ENCODE measurements around the gene IQCM.

- TF ChIP-seq CTCF (IDR thresholded peaks at IDR 0.05), result no peak
- no peak for TF ChIP-seq POLR2AphosphoS5 (IDR thresholded peaks at IDR 0.05; ENCODE audit: low read depth, low read length)
- TF ChIP-seq EP300 (IDR thresholded peaks at IDR 0.05; ENCODE audit: borderline replicate concordance in 1 of 2, low read depth in 1 of 2, low read length in 1 of 2), result no peak
- no peak for TF ChIP-seq YY1 (IDR thresholded peaks at IDR 0.05; ENCODE audit: low read depth)
- TF ChIP-seq SMC3 (IDR thresholded peaks at IDR 0.05; ENCODE audit: low read depth, low read length), result no peak
- no peak for TF ChIP-seq USF2 (IDR thresholded peaks at IDR 0.05; ENCODE audit: borderline replicate concordance, low read depth, low read length)
Measured at GRCh38 chr4:149511558-149512298, 303.9 kb downstream of the IQCM start.

All from SK-N-SH (cell line).